SIG-M5 treated with dmso at 0.1 percent for 504 hours (cell line): ENCODE results near the gene ZNF827.
"Not testable (repeated sequence)": the region's sequence is repeated elsewhere in the genome, so short reads cannot be mapped to it uniquely, and the experiment has no call there.

Experiments
- DNase-seq: peaks from one replicate; lab custom pipeline; 2025; ENCODE audit not compliant: unreplicated experiment; lab: John Stamatoyannopoulos, UW

ZNF827 gene

DNA sequence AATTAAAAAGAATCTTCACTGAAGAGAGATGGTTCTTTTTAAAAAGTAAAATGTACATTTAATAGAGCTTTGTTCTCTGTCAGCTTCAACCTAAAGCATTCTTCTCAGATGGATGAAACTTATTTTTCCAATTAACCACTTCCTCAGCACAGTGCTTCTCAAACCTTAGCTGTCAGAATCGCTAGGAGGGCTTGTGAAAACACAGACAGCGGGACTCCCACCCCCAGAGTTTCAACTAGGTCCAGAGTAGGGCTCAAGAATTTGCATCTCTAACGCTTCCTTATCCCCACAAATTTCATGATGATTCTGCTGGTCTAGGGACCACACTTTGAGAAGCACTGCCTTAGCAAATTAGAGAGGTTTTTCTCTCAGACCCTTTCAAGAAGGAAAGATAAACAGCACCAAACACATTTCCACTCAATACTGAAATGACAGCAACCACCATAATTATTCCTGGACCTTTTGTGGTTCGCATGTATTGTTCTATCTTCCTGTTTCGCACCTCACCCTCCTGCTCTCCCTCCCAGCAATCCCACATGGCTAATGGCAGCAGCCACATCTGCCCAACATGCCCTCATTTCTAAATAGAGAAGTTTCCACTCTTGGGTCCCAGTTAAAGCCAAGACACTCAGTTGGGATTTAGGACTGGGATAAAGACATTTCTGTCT, 73.2 kb downstream of the ZNF827 start:
- no peak for DNase-seq

DNA sequence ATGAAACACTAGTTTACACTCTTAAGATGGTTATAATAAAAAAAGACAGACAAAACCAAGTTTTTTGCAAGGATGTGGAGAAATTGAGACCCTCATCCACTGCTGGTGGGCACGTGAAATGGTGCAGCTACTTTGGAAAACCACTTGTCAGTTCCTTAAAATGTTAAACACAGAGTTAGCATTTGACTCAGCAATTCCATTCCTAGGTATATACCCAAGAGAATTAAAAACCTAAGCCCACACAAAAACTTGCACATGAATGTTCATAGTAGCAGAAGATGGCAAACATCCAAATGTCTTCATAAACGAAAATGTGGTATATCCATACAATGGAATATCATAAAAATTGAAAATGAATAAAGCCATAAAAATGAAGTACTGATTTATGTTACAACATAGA, 75.4 kb downstream of the ZNF827 start:
- no peak for DNase-seq

DNA sequence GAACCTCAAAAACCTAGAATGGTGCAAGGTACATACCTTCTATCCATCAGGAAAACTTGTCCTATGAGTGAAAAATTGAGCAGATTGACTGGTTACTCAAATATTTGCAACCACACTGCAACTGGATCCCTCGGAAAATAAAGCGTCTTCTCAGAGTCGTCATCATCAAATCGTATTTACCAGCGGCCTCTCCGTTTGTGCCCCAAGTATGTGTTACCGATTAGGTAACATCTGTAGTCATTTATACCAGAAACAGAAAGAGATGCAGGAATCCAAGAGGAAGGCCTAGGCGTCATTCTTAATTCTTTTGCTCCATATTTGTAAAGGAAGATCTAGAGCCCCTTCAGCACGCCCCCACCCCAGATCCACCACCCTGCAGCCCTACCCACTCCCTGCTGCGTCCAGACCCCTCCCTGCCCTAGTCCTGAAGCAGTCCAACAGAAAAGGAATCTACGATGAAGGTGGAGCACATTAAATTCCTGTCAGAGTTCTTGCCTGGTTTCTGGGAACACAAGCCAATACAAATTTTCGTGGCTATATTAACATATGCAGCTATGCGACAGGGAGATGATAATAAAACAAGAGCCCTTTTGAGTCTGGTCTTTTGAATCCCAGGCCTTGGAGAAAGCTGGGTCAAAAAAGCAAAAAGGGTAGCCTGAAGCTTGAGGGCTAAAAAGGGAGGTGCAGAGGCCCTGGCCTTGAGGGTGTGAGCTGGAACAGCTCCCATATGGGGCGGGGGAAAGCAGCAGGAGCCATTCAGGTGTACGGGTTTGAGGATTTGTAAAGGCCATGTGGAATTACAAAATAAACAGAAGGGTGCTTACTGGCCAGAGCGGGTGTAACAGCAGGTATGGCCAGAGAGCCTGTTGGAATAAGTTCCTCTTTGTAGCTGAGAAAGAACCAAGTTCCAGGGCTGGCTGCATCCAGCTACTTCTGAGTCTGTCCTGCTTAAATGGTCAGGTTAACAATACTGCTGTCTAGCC, 77.0 kb downstream of the ZNF827 start:
- DNase-seq: no peak

DNA sequence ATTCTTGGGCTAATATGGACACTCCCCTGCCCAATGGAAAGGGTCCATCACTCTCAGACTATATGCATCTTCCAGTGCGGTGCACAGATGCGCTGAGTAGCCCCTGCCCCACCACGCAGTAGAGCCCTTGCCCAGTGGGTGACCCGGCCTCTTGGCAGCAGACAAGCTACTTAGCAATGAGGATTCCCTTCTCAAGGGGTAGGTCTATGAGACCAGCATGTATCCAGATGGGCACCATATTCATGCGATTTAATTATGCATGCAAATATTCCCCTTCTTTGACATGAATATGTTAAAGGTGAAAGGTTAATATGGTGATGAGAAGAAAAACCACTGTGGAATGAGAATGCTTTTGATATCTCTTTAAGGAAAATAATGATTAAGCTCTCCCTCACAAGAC, 77.7 kb downstream of the ZNF827 start:
- no peak for DNase-seq

DNA sequence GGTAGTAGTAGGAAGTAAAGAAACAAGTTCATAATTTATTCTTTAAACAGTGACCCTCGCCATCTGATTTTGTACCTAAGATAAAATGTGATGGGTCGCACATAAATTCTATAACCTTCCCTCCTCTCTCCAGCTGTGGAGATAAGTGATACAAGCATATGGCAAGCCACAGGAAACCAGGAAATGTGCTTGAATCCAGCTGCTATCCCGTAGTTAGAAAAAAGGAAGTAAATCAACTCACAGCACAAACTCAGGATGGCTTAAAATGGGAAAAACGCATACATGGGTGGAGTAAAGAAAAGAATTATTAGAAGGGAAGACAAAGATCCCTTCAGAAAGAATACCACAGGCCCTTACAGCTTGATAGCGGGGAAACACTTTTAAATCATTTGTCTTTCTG, 78.2 kb downstream of the ZNF827 start:
- no peak for DNase-seq

DNA sequence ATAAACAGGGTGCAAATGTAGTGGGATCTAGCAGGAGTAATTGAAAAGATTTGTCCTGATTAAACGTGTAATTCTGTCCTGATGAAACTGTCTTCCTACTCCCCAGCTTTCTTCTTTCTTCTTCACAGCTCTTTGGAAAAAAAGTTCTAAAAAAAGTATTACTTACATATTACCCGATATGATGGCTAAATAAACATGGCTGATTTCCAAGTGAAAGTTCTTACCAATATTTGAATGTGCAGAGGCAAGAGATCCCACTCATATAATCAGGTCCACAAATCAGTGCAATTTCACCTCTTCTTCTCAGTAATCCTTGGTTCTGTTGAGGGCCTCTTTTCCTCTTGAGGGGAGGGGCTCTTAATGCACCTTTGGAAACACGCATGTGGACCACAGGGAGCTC, 78.7 kb downstream of the ZNF827 start:
- DNase-seq: no peak

DNA sequence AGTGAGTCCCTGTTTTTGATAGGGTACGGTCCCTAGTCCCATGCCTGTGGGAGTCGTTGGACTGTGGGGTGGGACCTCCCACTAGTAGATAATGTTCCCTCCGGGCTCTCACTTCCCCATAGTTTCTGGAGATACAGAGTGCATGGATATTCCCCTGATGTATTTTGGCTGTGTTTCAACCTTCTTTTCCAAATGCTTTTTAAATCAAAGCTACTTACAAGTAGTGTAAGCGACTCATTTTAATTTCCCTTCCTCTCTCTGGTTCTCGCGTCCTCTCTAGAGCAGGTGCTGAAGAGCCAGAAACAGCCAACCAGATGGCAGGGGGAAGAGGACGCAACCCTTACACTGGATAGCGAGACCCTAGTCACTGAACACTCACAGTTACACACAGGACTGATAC, 79.2 kb downstream of the ZNF827 start:
- DNase-seq: no peak

DNA sequence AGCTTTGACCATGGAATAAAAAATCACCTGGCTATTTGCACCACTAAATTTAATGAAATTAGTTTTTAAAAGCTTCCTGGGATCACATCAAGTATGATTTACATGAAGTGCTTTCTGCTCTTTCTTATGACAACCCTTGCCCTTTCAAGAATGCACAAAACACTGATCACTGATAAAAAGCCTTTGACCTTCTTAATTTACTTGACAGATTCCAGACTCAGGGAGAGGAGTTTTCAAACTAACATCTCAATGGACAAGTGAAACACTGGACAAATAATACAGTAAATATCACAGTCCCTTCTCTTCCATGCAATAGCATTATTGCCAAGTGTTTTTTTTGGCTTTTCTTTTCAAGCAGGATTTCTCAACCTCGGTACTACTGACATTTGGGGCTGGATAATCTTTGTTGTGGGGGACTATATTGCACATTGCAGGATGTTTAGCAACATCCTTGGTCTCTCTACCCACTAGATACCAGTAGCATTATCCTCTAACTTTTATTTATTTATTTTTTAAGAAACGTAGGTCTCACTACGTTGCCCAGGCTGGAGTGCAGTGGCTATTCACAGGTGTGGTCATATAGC, 86.3 kb downstream of the ZNF827 start:
- no peak for DNase-seq

DNA sequence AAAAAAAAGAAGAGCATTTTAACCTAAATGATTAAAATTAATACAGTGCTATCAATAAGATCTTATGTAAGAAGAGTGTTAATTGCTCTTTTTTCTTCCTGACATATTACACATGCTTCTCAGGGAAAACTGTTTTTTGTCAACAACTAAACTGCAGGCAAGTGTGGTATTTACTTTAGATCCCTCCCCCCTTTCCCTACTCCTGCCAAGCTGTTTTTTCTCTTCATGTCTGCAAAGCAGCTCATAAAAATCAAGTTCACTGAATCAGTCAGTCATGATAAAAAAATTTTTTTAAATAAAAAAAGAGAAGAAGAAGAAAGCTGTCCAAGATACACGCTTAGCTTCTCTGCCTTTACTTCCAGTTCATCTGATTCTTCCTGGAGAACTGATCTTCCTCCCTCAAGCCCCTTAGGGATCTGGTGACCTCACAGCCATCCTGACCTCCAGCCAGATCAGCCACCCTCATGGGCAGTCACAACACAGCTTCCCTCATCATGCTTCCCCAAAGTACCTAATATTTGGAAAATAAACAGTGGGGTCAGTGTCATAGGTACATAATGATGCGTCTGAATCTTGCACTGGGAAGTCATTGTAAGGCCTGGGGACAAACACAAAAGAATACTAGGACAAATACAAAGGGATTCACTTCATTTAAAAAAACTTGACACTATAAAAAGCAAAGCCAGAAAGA, 87.0 kb downstream of the ZNF827 start:
- DNase-seq: no peak

DNA sequence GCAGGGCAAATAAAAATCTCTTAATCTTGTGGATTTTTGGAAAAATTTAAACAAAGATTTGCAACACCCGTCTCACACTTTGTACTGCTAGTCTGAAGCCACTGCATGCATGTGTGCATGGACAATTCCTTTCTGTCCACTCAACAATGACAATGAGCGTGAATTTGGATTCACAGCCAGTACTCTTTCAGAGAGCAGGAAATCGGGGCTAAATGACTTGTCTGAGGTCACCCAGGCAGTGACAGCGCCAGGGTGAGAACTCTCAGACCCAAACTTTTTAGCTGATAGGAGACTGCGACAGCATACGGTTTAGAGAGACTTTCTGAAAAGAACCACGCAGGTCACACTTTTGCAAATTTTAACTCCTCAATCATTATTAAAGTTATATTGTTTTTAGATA, 90.9 kb downstream of the ZNF827 start:
- no peak for DNase-seq

DNA sequence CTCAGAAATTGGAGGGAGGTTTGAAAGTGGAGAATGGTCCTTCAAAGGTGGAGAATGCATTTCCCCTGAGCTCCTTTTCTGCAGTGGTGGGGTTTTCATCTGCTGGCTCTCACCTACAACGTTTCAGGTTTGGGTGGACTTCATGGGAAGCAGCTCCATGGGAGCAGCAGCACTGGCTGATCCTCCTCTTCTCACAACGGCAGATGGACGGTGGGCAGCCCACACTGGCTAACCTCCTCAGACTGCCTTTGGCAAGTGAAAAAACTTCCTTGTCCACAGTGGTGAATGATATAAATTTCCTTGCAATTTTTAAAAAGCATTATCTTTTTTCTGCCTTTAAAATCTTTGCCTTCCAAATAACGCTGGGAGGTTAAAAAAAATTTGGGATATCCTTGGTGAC, 93.5 kb downstream of the ZNF827 start:
- no peak for DNase-seq

DNA sequence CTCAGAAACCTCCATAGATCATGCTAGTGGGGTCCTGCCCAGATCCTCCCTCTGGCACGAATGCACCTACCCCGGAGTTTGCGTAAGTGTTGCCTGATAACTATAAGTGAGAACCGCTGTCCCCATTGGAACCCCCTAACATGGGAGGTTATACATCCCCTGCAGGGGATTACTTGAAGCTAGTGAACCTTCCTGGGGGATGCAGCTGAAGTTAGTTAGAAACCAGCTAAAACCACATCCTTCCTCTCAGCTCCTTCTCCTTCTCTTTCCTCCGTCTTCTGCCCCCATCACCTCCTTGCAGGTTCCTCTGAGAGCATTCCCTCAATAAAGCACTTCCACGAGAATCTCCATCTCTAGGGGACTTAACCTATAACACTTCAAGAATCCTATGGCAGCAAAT, 95.0 kb downstream of the ZNF827 start:
- DNase-seq: no peak

DNA sequence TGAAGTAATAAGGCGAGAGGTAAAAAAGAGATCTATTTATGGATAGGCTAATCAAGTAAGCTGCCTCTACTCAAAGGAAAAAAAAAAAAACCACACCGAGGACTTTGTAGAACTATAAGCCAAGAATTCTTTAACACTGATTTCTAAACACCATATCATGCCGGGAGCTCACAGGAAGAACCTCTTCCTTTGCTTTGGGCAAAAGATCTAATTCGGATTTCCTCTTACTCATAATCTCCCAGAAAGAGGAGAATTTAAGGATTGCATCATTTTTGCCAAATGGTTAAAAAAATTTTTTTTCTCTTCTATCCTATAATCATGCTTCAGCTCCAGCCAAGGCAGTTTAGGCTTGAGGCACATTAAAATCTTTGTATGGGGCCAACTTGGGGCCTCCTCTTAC, 95.5 kb downstream of the ZNF827 start:
- DNase-seq: no peak

DNA sequence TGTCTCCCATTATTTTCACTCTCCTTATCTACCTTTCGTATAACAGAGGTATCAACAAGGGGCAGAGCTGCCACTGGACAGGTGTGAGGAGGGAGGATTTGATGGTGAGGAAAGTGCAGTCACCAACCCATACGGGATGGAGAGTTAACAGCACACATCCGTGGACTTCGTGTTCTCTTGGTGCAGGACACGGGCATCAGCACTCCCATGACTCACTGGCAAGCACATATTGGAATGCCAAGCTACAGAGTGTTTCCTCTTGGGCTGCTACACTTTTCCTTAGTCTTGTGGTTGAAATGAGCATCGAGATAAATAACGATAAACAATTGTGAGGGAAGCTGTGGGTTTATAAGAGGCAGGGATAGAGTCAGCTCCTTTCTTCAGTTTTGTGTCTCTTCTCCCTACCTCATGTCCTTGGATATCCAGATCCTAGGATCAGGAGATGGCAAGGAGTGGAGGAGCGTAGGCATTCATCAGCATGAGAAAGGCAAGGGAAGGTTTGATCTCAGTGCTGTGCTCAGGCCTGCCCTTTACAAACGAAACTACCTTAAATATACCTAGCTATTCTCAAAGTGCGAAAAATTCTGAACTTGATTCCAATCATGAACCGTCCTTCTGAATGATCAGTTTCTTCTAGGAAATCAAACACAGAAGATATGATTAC, 96.3 kb downstream of the ZNF827 start:
- no peak for DNase-seq

DNA sequence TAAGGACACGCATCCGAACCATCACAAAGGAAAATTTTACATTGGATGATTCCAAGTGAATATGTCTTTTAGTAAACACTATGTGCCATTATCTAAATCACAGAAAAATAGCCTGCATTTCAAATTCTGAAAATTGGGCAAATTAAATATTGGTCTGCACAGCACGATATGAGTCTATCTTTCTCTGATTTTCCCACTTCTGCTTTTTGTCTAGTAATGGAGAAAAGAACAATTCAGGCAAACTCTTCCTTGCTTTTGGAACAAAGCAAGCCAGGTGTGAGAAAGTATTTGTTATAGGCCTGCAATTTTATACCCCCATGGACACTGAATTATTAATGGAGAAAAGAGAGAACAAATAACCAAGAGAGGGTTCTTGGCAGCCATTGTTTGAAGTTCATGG, 97.8 kb downstream of the ZNF827 start:
- no peak for DNase-seq

DNA sequence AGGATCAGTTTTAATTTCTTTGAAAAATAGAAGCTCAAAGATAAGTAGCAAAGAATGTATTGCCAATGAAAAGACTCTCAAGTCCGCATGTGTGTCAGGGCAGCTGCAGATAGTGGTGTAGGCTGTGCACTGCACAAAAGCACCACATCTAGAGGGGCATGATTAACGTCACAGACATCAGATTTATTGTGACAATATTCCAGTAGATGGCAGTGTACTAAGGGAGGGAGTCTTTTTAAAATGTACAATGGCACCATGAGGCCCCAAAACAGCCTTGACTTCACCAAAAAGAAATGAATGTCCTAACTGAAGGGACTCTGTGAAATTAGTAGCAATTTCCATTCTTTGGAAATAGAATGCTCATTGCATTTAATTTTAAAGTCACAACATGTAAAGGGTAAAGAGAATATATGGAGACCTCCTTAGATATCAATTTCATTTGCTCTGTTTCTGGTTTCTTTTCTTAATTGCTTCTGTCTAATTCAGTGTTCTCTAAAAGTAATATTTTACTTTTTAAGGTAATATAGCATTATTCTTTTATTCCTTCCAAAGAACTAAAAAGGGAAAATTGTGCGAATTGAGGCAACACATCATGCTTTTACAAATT, 98.4 kb downstream of the ZNF827 start:
- DNase-seq: peak; percentile 43

DNA sequence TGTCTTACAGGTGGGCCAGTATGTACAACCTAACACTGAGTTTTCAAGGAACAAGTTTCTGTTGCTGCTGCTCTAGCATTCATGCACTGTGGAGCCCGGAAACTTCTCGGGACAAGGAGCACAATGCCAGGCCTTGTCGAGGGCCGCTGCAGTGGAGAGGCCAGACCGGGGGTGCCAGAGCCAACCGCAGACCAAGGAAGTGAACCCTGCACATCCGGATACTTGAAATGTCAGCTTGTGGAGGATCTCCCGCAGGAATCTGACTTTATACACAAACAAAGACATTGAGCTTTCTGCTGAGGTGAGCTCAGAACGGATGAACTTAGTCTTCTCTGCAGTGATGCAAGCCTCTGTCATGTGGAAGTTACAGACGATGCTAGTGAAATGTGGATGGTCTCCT, 99.5 kb downstream of the ZNF827 start:
- no peak for DNase-seq

DNA sequence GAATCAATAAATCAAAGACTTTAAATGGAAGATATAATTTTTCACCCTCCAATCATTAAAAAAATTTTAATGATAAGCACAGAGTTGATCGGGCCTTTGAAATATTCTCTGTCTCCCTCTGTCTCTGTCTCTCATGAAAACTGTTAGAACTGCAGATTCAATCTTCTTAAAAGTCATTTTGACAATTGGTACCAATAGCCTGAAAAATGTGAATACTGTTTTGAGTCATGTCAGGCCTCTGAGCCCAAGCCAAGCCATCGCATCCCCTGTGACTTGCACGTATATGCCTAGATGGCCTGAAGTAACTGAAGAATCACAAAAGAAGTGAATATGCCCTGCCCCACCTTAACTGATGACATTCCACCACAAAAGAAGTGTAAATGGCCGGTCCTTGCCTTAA, 106.2 kb downstream of the ZNF827 start:
- not testable (repeated sequence) for DNase-seq

DNA sequence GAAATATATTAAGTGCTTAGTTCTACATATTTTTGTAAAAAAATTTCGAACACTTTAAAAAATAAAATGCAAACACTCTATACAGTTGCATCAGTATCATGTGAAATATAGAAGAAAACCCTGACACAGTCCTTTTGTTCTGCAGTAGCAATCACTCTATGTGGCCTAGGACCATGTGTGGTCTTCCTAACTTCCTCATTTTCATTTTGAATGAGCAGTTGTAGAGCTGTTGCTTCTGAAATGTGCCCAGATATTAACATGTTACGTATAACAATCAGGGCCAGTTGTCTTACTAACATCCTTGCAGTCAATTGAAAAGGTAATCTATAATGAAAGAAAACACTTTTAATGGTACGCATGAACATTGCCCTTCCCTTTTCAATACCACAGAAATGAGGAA, 107.9 kb downstream of the ZNF827 start:
- peak; percentile 41 for DNase-seq

DNA sequence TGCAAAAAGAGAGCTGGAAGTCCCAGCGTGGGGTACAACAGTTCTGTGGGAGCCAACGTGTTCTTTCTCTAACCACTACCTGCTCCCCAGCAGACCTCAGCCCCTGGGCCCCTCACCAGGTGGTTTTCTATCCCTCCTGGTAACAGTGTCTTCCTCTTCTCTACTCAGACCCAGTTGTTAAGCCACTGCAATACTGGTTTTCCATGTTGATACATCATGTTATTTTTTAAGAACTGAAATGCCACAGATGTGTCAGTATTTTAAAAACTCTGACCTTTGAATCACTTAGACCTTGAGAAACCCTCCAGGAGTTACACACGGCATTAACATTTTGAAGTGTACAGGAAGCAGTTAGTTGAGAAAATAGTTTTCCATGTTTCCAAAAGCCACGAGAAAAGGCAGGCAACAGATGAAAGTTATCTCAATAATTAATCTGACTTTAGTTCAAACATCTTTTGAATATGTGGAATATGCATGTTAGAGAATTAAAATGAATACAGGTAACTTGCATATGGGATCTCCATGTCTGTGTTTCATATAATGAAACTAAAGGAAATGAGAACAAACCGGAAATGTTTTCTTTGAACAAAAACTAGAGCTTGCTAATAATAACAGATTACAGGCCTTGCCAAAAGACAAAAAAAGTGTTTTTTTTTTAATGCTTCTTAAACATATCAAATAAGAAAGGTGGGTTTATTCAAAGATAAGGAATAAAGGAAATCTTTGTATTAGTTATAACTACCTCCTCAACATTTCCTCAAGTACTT, 108.8 kb downstream of the ZNF827 start:
- no peak for DNase-seq
